Tibial artery (tissue), 4 donors: ENCODE data around the gene CLTCL1.

Source experiments
- DNase-seq, 2 donors: peaks; one replicate each; pipeline ENCODE4 v3.0.0-alpha.2; 2019
- H3K27ac ChIP-seq, 2 donors: fragments of 200-600 bp; sonication (generic) in 1 of 2; 1 replicate in 1 of 2; 2 replicates in 1 of 2; pipeline ENCODE4 v1.5.1; 2018 to 2019; ENCODE audit warnings: mild to moderate bottlenecking in 1 of 2
- H3K27me3 ChIP-seq, 2 donors: fragments of 200-600 bp; sonication (generic) in 1 of 2; one replicate each; pipeline versions ENCODE4 v1.5.1 to v1.6.0; 2016 to 2019
- H3K36me3 ChIP-seq, 3 donors: fragments of 200-600 bp; sonication (generic) in 2 of 3; one replicate each; pipeline ENCODE4 v1.5.1; 2016 to 2019; ENCODE audit warnings: mild to moderate bottlenecking in 2 of 3
- H3K4me1 ChIP-seq, 4 donors: fragments of 200-600 bp; sonication (generic) in 2 of 4; 1 replicate in 3 of 4; 2 replicates in 1 of 4; pipeline ENCODE4 v1.5.1; 2016 to 2019
- H3K4me3 ChIP-seq, 2 donors: fragments of 200-600 bp; sonication (generic) in 1 of 2; 1 replicate in 1 of 2; 2 replicates in 1 of 2; pipeline ENCODE4 v1.5.1; 2018 to 2019; ENCODE audit warnings: mild to moderate bottlenecking in 2 of 2
- H3K9me3 ChIP-seq, 3 donors: fragments of 200-600 bp; sonication (generic) in 1 of 3; one replicate each; pipeline ENCODE4 v1.5.1; 2016 to 2019
- CTCF ChIP-seq, 2 experiments: fragments of 200-600 bp in 1 of 2; fragments of 450-650 bp in 1 of 2; IDR thresholded peaks; one replicate each; pipeline ENCODE4 v1.5.1; 2017 to 2019; ENCODE audit warnings: antibody characterized with exemption in 2 of 2, mild to moderate bottlenecking in 1 of 2, moderate library complexity in 1 of 2
- intact Hi-C: fragments of 100-400 bp; cut with DNase I; formaldehyde crosslinking; loops from one replicate; pipeline ENCODE4 v1.15.0; 2023; ENCODE audit warnings: low total_unique reads

Gene CLTCL1

GRCh38 chr22:19295733-19296132 lies 4.2 kb upstream of the CLTCL1 start:
- Histone ChIP-seq H3K4me1 (peaks cover 0 to 20% (median 10%) of the 10 kb centered on the region in 4 donors), H3K27ac (no peak overlapping the region), H3K4me3 (no peak overlapping the region), H3K27me3 (no peaks in the 10 kb centered on the region), H3K36me3 (no peaks in the 10 kb centered on the region), H3K9me3 (no peaks in the 10 kb centered on the region)
- TF ChIP-seq CTCF (IDR thresholded peaks at IDR 0.05) = no peak
- no peak for DNase-seq
- intact Hi-C loops = loop anchor here (10.0 kb wide), 1 partner anchor 419 kb away; the partner anchor contains the start of gene SEPTIN5

GRCh38 chr22:19292458-19293230 lies 1.1 kb upstream of the CLTCL1 start:
- no peaks in the 10 kb centered on the region for H3K27me3 ChIP-seq
- peak overlapping the region; percentile 61 to 98 for H3K4me3 ChIP-seq
- no peaks in the 10 kb centered on the region for H3K36me3 ChIP-seq
- peaks cover 0 to 31% (median 17%) of the 10 kb centered on the region in 4 donors for H3K4me1 ChIP-seq
- H3K27ac ChIP-seq = peak overlapping the region; percentile 90 to 92
- TF ChIP-seq CTCF (IDR thresholded peaks at IDR 0.05) = no peak
- intact Hi-C loops = loop anchor here (5.0 to 10.0 kb wide), 2 partner anchors 110 to 422 kb away; partner anchors contain the start of gene SEPTIN5
- peak; percentile 71 to 77 for DNase-seq
- H3K9me3 ChIP-seq = no peaks in the 10 kb centered on the region

- intact Hi-C loops = loop anchor here (5.0 to 10.0 kb wide), 2 partner anchors 109 to 424 kb away; partner anchors contain the start of gene SEPTIN5
- Histone ChIP-seq H3K27ac (peak overlapping the region; percentile 90 to 92), H3K4me1 (peaks cover 0 to 32% (median 17%) of the 10 kb centered on the region in 4 donors)
These were observed 320 bp downstream of the CLTCL1 start for GRCh38 chr22:19291218-19291579.

GRCh38 chr22:19290400-19291217 lies 910 bp downstream of the CLTCL1 start:
- peaks cover 0 to 38% (median 22%) of the 10 kb centered on the region in 4 donors for H3K4me1 ChIP-seq

More at GRCh38 chr22:19291218-19291579, 320 bp downstream of the CLTCL1 start:
- Histone ChIP-seq H3K4me3 (peak overlapping the region; percentile 61 to 98), H3K36me3 (no peaks in the 10 kb centered on the region), H3K27me3 (no peaks in the 10 kb centered on the region), H3K9me3 (no peaks in the 10 kb centered on the region)
- TF ChIP-seq CTCF (IDR thresholded peaks at IDR 0.05) = no peak
- peak; percentile 27 to 72 for DNase-seq

More at GRCh38 chr22:19290400-19291217, 910 bp downstream of the CLTCL1 start:
- peak overlapping the region; percentile 90 to 92 for H3K27ac ChIP-seq
- TF ChIP-seq CTCF (IDR thresholded peaks at IDR 0.05) = no peak
- no peaks in the 10 kb centered on the region for H3K27me3 ChIP-seq
- no peak for DNase-seq
- no peaks in the 10 kb centered on the region for H3K36me3 ChIP-seq
- no peaks in the 10 kb centered on the region for H3K9me3 ChIP-seq
- H3K4me3 ChIP-seq = peak overlapping the region; percentile 61 to 98
- intact Hi-C loops = loop anchor here (5.0 to 10.0 kb wide), 2 partner anchors 108 to 424 kb away; partner anchors contain the start of gene SEPTIN5
